Measurements from ENCODE around the gene DYRK3.
"Not testable (repeated sequence)": the region's sequence is repeated elsewhere in the genome, so short reads cannot be mapped to it uniquely, and the experiment has no call there.

DYRK3 gene

DNA sequence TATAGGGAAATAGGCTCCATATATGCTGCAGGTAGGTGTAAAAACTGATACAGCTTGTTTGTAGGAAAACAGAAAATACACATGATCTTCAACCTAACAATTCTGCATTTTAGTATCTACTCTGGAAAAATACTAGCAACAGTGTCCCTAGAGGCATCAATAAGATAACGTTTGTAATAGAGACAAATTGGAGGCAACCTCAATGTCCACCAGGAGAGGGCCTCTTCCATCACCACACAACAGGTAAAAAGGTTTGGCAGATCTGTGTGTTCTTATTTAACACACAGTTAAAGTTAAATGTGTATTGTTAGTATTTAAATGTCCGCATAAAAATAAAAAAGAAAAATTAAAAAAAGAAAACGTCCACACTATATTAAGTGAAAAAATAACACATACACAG, 28.5 kb upstream of the DYRK3 start:
- no peak overlapping the region for H3K4me3 ChIP-seq (ENCODE audit: low read length)
- TF ChIP-seq ZNF274 (IDR thresholded peaks at IDR 0.05; ENCODE audit: low read depth, low read length), result no peak

DNA sequence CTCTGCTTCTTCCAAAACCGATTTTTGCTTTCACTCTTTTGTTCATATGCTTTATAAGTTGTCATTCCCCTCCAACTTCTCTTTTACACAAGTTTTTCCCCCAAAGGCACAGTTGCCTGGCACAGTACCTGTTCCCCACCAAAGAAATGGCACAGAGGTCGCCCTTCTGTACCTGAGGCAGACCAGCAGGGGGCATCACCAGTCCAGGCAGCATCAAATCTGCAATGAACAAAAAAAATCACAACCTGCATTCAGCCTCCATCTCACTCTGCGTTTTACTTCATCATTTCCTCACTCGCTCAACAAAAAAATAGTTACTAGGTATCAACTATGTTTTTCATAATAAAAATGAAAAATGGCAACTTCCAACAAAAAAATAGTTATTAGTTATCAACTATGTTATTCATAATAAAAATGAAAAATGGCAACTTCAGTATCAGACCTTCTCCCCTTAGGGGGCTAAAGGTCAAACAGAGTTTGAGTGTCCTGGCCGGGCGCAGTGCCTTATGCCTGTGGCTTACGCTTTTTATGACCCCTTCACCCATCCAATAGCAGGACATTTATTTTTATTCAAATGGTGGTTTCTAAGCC, 27.1 kb upstream of the DYRK3 start:
- peak overlapping the region; percentile 5; the same call in 1 of the 2 replicates for H3K4me3 ChIP-seq (ENCODE audit: low read length)
- TF ChIP-seq ZNF274 (IDR thresholded peaks at IDR 0.05; ENCODE audit: low read depth, low read length), result no peak

DNA sequence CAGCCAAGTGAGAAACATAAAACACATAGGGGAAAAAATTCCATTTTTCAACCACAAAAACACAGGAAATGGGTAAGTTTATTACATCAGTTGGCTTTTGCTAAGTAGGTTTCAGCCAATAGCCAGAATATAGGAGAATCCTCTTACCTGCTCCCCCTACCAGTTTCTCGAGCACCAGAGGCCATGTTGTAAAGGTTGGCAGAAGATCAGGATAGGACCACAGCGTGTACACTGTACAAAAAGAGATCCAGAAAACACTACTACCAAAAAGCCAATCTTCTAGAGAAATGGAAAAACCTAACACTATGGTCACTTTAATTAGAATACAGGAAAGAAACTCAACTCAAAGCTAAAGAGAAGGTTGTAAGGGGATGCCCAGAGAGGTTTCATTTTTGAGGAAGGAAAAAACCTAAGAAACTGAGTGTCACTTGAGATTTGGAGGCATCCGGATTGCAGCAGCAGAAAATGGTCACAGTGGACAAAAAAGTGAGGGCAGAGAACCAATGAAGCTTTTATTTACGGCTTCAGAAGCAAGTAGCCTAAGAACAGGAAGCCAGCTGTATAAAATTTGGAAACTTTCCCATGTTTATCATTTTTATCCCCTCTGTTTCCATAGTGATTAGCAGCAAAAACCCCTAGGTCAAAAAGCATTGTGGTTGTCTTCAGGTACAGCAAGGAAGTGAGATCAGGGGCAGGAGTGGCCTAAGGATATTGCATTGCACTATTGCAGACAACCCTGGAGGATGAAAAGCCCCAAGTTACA, 25.9 kb upstream of the DYRK3 start:
- TF ChIP-seq ZNF274 (IDR thresholded peaks at IDR 0.05; ENCODE audit: low read depth, low read length), result no peak
- H3K4me3 ChIP-seq (ENCODE audit: low read length), result peak overlapping the region; percentile 37; the same call in 1 of the 2 replicates

DNA sequence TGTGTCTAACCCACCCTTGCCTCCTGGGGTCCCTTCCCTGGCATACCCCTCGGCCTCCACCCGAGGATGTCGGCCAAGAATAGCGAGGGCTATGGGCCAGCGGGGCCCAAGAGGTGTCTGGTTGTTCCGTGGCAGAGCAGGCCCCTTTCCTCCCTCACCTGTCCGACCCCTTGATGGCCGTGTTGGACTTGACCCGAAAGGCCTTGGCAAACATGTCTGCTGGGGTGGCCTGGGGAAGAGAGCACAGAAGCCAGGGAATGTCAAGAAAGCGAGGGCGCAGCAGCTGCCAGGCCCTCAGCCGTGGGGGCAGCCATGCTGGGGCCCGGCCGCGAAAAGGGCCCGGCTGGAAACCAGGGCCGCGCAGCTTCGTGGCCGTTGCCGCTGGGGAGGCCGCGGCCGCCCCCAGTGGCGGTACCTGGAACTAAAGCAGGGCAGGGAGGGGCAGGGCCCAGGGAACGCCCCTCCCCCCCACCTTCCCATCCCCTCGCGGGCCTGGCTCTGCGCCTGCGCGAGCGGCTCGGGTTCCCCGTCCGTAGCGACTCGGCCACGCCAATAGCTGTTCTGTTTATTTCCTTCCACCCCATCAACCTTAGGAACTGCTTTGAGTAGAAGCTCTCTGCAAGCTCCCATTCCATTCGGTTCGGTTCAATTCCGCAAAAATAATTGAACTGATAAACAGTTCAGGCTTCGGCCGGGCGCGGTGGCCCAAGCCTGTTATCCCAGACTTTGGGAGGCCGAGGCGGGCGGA, 23.0 kb upstream of the DYRK3 start, which contains the start of gene EIF2D:
EIF2D (minus strand) TSS at position 337 of the 748 bp plus-strand sequence; CDS start at position 214, 123 bp downstream.
- peak within 1 kb of the TSS; percentile 87 for H3K4me3 ChIP-seq (ENCODE audit: low read length)
- no peak for TF ChIP-seq ZNF274 (IDR thresholded peaks at IDR 0.05; ENCODE audit: low read depth, low read length)

DNA sequence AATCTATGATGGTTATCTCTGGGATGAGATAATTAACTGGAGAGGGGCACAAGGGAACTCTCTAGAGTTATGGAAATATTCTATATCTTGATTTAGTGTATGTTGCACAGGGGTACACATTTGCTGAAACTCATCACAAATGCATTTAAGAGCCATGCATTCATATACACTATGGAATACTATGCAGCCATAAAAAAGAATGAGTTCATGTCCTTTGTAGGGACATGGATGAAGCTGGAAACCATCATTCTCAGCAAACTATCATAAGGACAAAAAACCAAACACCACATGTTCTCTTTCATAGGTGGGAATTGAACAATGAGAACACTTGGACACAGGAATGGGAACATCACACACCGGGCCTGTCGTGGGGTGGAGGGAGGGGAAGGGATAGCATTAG, 8.9 kb upstream of the DYRK3 start:
- H3K4me3 ChIP-seq (ENCODE audit: low read length), result not testable (repeated sequence)

DNA sequence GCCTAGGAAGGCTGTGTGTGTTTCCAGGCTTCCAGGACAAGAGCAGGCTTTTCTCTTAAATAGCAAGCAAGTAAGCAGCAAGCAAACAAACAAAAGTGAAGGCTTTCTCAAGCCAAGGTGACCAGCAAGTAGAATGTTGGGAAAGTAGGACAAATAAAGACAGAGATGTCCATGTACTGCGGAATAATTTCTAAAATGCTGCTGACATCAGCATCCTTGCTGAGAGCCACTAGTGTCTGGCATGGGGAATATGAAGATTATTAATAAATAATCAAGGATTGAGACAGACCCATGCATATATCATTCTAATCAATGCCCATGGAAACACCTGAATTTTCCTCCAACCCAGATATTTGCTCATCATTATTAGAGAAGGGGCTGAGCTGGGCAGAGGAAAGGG, 6.4 kb upstream of the DYRK3 start:
- TF ChIP-seq ZNF274 (IDR thresholded peaks at IDR 0.05; ENCODE audit: low read depth, low read length), result no peak
- no peak overlapping the region for H3K4me3 ChIP-seq (ENCODE audit: low read length)

DNA sequence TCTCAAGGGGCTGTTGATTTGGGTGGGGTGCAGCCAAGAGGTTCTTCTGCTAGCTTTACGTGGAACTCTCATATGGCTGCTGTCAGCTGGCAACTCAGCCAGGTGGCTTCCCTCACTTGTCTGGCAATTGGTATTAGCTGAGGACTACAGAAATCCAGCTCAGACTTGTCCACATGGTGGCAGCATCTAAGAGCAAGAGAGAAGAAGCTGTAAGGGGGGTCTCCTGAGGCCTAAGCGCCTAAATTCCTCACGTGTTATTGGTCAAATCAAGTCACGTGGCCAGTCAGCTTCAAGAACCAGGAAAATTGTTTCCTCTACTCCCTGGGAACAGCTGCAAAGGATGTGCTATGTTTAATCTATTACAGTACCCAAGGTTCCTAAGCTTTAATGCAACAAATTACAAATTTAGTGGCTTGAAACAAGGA, 4.2 kb upstream of the DYRK3 start:
- TF ChIP-seq ZNF274 (IDR thresholded peaks at IDR 0.05; ENCODE audit: low read depth, low read length), result no peak

DNA sequence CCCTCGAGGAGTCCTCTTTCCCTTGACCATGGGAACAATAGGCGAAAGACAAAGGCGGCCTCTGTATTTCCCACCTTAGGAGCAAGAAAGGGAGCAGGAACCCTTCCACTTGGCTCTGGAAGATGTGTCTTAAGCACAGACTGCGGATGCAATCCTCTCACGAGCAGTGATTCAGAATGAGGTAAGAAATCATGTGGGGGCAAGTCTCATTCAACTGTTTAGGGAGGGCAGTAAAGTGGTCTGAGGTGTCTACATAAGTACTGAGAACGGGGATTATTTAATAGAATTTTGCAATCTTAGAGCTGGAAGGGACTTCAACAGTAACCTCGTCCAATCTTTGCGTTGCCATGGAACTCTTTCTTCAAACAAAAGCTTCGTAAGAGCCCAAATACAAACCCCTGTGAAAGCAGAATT, 1.6 kb upstream of the DYRK3 start:
- no peak for TF ChIP-seq ZNF274 (IDR thresholded peaks at IDR 0.05; ENCODE audit: low read depth, low read length)

More for the DNA sequence above, 4.2 kb upstream of the DYRK3 start:
- no peak overlapping the region for H3K4me3 ChIP-seq (ENCODE audit: low read length)

DNA sequence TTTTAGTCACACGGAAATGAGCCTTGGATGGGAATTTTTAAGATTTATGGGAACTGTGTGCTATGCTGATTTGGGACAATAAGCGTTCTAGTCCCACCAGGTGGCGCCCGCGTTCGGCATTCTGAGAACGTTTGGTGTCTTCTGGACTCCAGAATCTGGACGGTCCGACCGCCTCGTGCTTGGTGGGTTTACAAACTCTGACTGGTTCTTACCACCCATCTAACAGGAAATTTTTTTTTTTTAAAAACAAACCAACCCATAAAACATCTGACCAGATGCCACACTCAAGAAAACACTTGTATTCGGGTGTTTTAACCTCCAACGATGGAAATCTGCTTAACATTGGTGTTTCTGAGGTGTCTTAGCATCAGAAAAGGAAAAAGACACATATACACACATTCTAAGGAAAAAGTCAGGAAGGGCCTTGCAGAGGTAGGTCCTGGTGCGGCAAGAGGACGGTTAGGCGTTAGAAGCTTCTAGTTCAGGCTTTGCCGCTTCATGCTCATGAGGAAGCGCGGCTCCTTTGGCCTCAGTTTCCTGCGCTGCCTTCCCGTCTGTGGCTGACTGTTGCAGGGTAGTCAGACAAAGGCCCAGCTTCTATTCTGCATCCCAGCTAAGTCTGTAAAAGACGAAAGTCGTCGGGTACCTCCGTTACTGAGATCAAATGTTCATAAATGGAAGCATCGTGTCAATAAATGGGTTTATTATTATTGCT, 814 bp upstream of the DYRK3 start:
- peak overlapping the region; percentile 80 for H3K4me3 ChIP-seq (ENCODE audit: low read length)
- no peak for TF ChIP-seq ZNF274 (IDR thresholded peaks at IDR 0.05; ENCODE audit: low read depth, low read length)

More for the DNA sequence above, 1.6 kb upstream of the DYRK3 start:
- H3K4me3 ChIP-seq (ENCODE audit: low read length), result no peak overlapping the region

DNA sequence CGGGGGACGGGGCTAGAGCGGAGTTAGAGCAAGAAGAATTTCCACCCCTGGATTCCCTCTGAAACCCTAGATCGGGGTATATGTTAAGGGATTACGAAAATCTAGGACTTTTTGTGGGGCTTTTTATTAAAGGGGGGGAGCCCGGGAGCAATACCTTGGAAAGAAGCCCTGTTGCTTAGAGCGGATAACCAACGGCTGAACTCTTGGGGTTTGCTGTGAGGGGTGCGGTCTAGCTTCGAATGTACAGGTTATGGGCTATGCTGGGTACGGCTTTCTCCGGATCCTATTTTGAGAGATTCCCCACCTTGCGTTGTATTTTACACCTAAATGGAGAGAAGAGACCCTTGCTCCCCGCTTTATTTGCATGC, 626 bp downstream of the DYRK3 start:
- no peak for TF ChIP-seq ZNF274 (IDR thresholded peaks at IDR 0.05; ENCODE audit: low read depth, low read length)

DNA sequence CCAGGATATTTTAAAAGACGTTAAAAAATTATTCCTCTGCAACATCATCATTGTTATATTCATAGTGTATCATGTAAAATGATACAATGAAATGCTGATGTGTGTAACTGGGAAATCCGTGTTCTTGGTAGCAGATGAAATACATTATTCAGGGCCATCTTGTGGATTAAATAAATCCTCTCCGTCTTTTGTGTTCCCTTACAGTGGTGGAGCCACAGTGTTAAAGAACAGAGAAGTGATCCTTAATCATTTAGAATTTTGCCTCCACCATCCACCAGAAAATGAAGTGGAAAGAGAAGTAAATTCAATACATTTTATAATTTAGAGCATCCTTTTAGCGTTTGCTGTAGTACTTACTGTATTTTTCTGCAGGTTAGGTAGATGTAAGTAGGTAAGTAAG, 1.3 kb downstream of the DYRK3 start:
- no peak for TF ChIP-seq ZNF274 (IDR thresholded peaks at IDR 0.05; ENCODE audit: low read depth, low read length)
- no peak overlapping the region; the same call in 1 of the 2 replicates for H3K4me3 ChIP-seq (ENCODE audit: low read length)

More for the DNA sequence above, 626 bp downstream of the DYRK3 start:
- peak overlapping the region; percentile 80 for H3K4me3 ChIP-seq (ENCODE audit: low read length)

DNA sequence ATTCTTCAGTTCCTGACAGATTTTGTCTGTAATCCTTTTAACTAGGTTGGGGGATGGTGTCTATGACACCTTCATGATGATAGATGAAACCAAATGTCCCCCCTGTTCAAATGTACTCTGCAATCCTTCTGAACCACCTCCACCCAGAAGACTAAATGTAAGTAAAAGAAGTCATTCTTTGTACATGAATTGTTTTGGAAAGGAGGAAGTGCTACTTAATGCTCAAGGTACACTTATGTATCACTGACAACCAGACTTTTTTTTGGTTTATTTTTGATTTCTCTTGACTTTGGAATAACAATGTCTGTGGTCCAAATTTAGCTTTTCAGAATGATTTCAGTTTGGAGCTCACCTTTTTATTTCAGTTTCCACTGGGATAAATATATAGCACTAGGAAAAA, 2.3 kb downstream of the DYRK3 start:
- H3K4me3 ChIP-seq (ENCODE audit: low read length), result no peak overlapping the region; the same call in 1 of the 2 replicates
- TF ChIP-seq ZNF274 (IDR thresholded peaks at IDR 0.05; ENCODE audit: low read depth, low read length), result no peak

DNA sequence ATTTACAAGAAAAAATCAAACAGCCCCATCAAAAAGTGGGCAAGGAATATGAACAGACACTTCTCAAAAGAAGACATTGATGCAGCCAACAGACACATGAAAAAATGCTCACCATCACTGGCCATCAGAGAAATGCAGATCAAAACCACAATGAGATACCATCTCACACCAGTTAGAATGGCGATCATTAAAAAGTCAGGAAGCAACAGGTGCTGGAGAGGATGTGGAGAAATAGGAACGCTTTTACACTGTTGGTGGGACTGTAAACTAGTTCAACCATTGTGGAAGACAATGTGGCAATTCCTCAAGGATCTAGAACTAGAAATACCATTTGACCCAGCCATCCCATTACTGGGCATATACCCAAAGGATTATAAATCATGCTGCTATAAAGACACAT, 6.7 kb downstream of the DYRK3 start:
- H3K4me3 ChIP-seq (ENCODE audit: low read length), result not testable (repeated sequence)

DNA sequence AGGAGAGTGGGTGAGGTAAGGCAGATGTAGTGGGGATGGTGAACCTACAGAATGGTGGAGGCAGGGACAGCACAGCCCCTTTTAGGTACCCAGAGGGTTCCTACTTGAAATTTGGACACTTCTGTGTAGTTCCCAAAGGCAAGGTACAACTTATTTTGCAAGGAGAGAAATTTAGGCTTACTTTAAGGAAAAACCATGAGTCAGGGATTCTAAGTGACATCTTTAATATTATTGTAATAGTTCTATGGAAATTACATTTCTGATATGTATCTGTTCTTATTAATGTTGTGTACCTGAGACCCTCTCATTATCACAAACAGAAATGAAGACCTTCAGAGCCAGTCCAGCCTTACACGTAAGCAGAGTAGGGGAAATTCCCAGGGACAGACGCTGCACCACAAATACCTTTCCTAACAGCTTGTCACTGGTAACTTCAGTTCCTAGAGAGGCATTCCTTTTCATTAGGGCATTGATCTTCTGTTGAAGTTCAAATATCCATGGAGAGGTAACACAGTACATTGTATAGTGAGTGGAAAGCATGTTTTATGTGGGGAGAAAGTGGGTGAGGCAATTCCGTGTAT, 7.9 kb downstream of the DYRK3 start:
- no peak for TF ChIP-seq ZNF274 (IDR thresholded peaks at IDR 0.05; ENCODE audit: low read depth, low read length)

More for the DNA sequence above, 7.9 kb downstream of the DYRK3 start:
- H3K4me3 ChIP-seq (ENCODE audit: low read length), result no peak overlapping the region

Data from GM08714 (cell line).